WTC11 (cell line): Measurements from ENCODE around the gene CLPSL1. TPM values are rescaled to one million over a fixed set of nuclear protein-coding genes. Genes with fewer than 3 reads are reported as not detected.
A peak's percentile ranks its signal among the peaks of the same experiment; 100 is the strongest.

Experiments used
- ATAC-seq: fragments of 200-7000 bp; cut with Tn5 transposase; 2 replicates; pipeline ENCODE4 v1.10.0; 2021; ENCODE audit warnings: mild to moderate bottlenecking, moderate library complexity
- CTCF ChIA-PET: fragments of 300-600 bp; sonication (Branson Sonifier 250); formaldehyde crosslinking; loops from one replicate; lab custom pipeline; 2021; ENCODE audit warnings: antibody characterized with exemption; lab: Charles Lee
- POLR2A ChIA-PET: fragments of 350-600 bp; sonication (Branson Sonifier 250); formaldehyde crosslinking; loops from one replicate; lab custom pipeline; 2021; ENCODE audit warnings: antibody characterized with exemption; lab: Charles Lee
- DNase-seq: peaks from one replicate; pipeline ENCODE4 v3.0.0; 2021; ENCODE audit warnings: low spot score
- H3K27ac Mint-ChIP-seq: 2 replicates; pipeline ENCODE4 v1.8.0; 2021; ENCODE audit warnings: mixed read lengths
- H3K27me3 Mint-ChIP-seq: 2 replicates; pipeline ENCODE4 v1.8.0; 2021; ENCODE audit warnings: low read depth, mild to moderate bottlenecking, moderate library complexity, mixed read lengths
- H3K36me3 Mint-ChIP-seq: 2 replicates; pipeline ENCODE4 v1.8.0; 2021; ENCODE audit warnings: mixed read lengths
- H3K4me1 Mint-ChIP-seq: 2 replicates; pipeline ENCODE4 v1.8.0; 2022; ENCODE audit warnings: mixed read lengths
- H3K4me3 Mint-ChIP-seq: 2 replicates; pipeline ENCODE4 v1.8.0; 2021; ENCODE audit warnings: mild to moderate bottlenecking, moderate library complexity, mixed read lengths
- H3K9me3 Mint-ChIP-seq: 2 replicates; pipeline ENCODE4 v1.8.0; 2021; ENCODE audit warnings: mixed read lengths
- IRF2 ChIP-seq: sonication (generic); formaldehyde crosslinking; IDR thresholded peaks from 2 replicates; pipeline ENCODE4 v1.8.0; 2022; ENCODE audit warnings: low read depth, missing genetic modification reagents, borderline replicate concordance
- JUN ChIP-seq: sonication (generic); formaldehyde crosslinking; IDR thresholded peaks from 2 replicates; pipeline ENCODE4 v1.8.0; 2023; ENCODE audit warnings: mild to moderate bottlenecking, missing genetic modification reagents
- KAT7 ChIP-seq: sonication (generic); formaldehyde crosslinking; IDR thresholded peaks from 2 replicates; pipeline ENCODE4 v1.8.1; 2023; ENCODE audit warnings: missing genetic modification reagents, mild to moderate bottlenecking, borderline replicate concordance
- ZNF138 ChIP-seq: sonication (generic); formaldehyde crosslinking; conservative IDR thresholded peaks from 2 replicates; pipeline ENCODE4 v1.8.1; 2022; ENCODE audit warnings: mild to moderate bottlenecking, moderate library complexity, missing genetic modification reagents
- ZNF416 ChIP-seq: fragments of 250-450 bp; sonication (Bioruptor Pico); IDR thresholded peaks from 2 replicates; pipeline ENCODE4 v1.9.0; 2021; ENCODE audit warnings: mild to moderate bottlenecking, inconsistent platforms
- ZNF423 ChIP-seq: fragments of 250-450 bp; sonication (Bioruptor Pico); IDR thresholded peaks from 2 replicates; pipeline ENCODE4 v2.1.2; 2022; ENCODE audit warnings: mild to moderate bottlenecking, moderate library complexity
- ZNF671 ChIP-seq: fragments of 250-450 bp; sonication (Bioruptor Pico); IDR thresholded peaks from 2 replicates; pipeline ENCODE4 v1.8.0; 2021; ENCODE audit warnings: mild to moderate bottlenecking
- total RNA-seq: library from RNA; stranded (reverse); gene quantifications from 3 replicates; pipeline ENCODE4 v1.2.3, GENCODE V29; 2021
- TF ChIP-seq, protein P1 (sequence below): sonication (generic); formaldehyde crosslinking; IDR thresholded peaks from 2 replicates; pipeline ENCODE4 v1.8.1; 2023; ENCODE audit warnings: mild to moderate bottlenecking, missing genetic modification reagents, borderline replicate concordance
- TF ChIP-seq, protein P2 (sequence below): fragments of 250-450 bp; sonication (Bioruptor Pico); IDR thresholded peaks from 2 replicates; pipeline ENCODE4 v1.9.0; 2021; ENCODE audit warnings: mild to moderate bottlenecking, borderline replicate concordance
- TF ChIP-seq, protein P3 (sequence below): fragments of 250-450 bp; sonication (Bioruptor Pico); IDR thresholded peaks from 2 replicates; pipeline ENCODE4 v1.9.0; 2021; ENCODE audit warnings: mild to moderate bottlenecking
- TF ChIP-seq, protein P4 (sequence below): fragments of 200-600 bp; IDR thresholded peaks from 2 replicates; pipeline ENCODE4 v1.8.0; 2022; ENCODE audit warnings: antibody characterized with exemption
- TF ChIP-seq, protein P5 (sequence below): sonication (generic); formaldehyde crosslinking; IDR thresholded peaks from 2 replicates; pipeline ENCODE4 v1.8.1; 2023; ENCODE audit warnings: mild to moderate bottlenecking, missing genetic modification reagents
- TF ChIP-seq, protein P6 (sequence below): sonication (generic); formaldehyde crosslinking; IDR thresholded peaks from 2 replicates; pipeline ENCODE4 v1.8.1; 2022; ENCODE audit warnings: missing genetic modification reagents, borderline replicate concordance
- TF ChIP-seq, protein P7 (sequence below): sonication (generic); formaldehyde crosslinking; IDR thresholded peaks from 2 replicates; pipeline ENCODE4 v1.8.0; 2022; ENCODE audit warnings: mild to moderate bottlenecking, missing genetic modification reagents
- TF ChIP-seq, protein P8 (sequence below): sonication (generic); formaldehyde crosslinking; IDR thresholded peaks from 2 replicates; pipeline ENCODE4 v1.8.0; 2022; ENCODE audit warnings: mild to moderate bottlenecking, missing genetic modification reagents

The CLPSL1 gene
- total RNA-seq, 1 experiment from 2014 or later = 0.42 TPM

DNA sequence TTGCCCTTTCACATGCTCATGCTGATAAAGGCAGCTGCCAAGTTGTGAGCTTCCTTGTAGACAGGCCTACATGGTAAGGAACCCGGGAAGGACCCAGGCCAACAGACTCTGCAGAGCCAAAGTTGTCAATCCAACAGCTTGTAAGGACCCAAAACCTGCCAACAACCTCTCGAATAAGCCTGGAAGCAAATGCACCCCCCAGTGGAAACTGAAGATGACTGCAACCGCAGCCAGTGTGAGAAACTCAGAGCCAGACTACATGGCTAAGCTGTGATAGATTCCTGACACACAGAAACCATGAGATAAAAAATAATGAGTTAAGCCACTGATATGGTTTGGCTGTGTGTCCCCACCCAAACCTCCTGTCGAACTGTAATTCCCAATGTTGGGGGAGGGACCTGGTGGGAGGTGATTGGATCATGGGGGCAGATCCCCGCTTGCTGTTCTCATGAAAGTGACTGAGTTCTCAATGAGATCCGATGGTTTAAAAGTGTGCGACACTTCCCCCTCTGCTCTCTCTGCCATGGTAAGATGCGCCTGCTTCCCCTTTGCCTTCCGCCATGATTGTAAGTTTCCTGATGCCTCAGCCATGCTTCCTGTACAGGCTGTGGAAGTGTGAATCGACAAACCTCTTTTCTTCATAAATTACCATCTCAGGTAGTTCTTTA, 23.2 kb upstream of the CLPSL1 start:
- Mint-ChIP-seq H3K36me3 (peaks cover 6% of the 10 kb centered on the region; the same call in 1 of the 2 replicates), H3K4me3 (no peak overlapping the region), H3K9me3 (0 out of 2 replicates have a peak, but pooled peaks cover 4% of the 10 kb centered on the region)
- POLR2A ChIA-PET = interaction anchor here (0.7 kb wide), 1 partner anchor 25 kb away, joined by 4 read pairs; no protein-coding TSS in a partner anchor
- DNase-seq = peak; percentile 57
- TF ChIP-seq JUN (CRISPR knock-in tag) (no peak), KAT7 (CRISPR knock-in tag) (no peak), ZNF671 (CRISPR knock-in tag) (no peak), ZNF416 (CRISPR knock-in tag) (no peak), ZNF423 (CRISPR knock-in tag) (no peak), IRF2 (CRISPR knock-in tag) (no peak), ZNF138 (CRISPR knock-in tag) (no peak)
- TF ChIP-seq, protein P1, sequence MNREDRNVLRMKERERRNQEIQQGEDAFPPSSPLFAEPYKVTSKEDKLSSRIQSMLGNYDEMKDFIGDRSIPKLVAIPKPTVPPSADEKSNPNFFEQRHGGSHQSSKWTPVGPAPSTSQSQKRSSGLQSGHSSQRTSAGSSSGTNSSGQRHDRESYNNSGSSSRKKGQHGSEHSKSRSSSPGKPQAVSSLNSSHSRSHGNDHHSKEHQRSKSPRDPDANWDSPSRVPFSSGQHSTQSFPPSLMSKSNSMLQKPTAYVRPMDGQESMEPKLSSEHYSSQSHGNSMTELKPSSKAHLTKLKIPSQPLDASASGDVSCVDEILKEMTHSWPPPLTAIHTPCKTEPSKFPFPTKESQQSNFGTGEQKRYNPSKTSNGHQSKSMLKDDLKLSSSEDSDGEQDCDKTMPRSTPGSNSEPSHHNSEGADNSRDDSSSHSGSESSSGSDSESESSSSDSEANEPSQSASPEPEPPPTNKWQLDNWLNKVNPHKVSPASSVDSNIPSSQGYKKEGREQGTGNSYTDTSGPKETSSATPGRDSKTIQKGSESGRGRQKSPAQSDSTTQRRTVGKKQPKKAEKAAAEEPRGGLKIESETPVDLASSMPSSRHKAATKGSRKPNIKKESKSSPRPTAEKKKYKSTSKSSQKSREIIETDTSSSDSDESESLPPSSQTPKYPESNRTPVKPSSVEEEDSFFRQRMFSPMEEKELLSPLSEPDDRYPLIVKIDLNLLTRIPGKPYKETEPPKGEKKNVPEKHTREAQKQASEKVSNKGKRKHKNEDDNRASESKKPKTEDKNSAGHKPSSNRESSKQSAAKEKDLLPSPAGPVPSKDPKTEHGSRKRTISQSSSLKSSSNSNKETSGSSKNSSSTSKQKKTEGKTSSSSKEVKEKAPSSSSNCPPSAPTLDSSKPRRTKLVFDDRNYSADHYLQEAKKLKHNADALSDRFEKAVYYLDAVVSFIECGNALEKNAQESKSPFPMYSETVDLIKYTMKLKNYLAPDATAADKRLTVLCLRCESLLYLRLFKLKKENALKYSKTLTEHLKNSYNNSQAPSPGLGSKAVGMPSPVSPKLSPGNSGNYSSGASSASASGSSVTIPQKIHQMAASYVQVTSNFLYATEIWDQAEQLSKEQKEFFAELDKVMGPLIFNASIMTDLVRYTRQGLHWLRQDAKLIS (CRISPR knock-in tag) = no peak
- TF ChIP-seq, protein P2, sequence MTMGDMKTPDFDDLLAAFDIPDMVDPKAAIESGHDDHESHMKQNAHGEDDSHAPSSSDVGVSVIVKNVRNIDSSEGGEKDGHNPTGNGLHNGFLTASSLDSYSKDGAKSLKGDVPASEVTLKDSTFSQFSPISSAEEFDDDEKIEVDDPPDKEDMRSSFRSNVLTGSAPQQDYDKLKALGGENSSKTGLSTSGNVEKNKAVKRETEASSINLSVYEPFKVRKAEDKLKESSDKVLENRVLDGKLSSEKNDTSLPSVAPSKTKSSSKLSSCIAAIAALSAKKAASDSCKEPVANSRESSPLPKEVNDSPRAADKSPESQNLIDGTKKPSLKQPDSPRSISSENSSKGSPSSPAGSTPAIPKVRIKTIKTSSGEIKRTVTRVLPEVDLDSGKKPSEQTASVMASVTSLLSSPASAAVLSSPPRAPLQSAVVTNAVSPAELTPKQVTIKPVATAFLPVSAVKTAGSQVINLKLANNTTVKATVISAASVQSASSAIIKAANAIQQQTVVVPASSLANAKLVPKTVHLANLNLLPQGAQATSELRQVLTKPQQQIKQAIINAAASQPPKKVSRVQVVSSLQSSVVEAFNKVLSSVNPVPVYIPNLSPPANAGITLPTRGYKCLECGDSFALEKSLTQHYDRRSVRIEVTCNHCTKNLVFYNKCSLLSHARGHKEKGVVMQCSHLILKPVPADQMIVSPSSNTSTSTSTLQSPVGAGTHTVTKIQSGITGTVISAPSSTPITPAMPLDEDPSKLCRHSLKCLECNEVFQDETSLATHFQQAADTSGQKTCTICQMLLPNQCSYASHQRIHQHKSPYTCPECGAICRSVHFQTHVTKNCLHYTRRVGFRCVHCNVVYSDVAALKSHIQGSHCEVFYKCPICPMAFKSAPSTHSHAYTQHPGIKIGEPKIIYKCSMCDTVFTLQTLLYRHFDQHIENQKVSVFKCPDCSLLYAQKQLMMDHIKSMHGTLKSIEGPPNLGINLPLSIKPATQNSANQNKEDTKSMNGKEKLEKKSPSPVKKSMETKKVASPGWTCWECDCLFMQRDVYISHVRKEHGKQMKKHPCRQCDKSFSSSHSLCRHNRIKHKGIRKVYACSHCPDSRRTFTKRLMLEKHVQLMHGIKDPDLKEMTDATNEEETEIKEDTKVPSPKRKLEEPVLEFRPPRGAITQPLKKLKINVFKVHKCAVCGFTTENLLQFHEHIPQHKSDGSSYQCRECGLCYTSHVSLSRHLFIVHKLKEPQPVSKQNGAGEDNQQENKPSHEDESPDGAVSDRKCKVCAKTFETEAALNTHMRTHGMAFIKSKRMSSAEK (CRISPR knock-in tag) = no peak
- TF ChIP-seq, protein P3, sequence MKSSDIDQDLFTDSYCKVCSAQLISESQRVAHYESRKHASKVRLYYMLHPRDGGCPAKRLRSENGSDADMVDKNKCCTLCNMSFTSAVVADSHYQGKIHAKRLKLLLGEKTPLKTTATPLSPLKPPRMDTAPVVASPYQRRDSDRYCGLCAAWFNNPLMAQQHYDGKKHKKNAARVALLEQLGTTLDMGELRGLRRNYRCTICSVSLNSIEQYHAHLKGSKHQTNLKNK (CRISPR knock-in tag) = no peak
- TF ChIP-seq, protein P4, sequence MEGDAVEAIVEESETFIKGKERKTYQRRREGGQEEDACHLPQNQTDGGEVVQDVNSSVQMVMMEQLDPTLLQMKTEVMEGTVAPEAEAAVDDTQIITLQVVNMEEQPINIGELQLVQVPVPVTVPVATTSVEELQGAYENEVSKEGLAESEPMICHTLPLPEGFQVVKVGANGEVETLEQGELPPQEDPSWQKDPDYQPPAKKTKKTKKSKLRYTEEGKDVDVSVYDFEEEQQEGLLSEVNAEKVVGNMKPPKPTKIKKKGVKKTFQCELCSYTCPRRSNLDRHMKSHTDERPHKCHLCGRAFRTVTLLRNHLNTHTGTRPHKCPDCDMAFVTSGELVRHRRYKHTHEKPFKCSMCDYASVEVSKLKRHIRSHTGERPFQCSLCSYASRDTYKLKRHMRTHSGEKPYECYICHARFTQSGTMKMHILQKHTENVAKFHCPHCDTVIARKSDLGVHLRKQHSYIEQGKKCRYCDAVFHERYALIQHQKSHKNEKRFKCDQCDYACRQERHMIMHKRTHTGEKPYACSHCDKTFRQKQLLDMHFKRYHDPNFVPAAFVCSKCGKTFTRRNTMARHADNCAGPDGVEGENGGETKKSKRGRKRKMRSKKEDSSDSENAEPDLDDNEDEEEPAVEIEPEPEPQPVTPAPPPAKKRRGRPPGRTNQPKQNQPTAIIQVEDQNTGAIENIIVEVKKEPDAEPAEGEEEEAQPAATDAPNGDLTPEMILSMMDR = no peak
- TF ChIP-seq, protein P5, sequence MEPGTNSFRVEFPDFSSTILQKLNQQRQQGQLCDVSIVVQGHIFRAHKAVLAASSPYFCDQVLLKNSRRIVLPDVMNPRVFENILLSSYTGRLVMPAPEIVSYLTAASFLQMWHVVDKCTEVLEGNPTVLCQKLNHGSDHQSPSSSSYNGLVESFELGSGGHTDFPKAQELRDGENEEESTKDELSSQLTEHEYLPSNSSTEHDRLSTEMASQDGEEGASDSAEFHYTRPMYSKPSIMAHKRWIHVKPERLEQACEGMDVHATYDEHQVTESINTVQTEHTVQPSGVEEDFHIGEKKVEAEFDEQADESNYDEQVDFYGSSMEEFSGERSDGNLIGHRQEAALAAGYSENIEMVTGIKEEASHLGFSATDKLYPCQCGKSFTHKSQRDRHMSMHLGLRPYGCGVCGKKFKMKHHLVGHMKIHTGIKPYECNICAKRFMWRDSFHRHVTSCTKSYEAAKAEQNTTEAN (CRISPR knock-in tag) = no peak
- TF ChIP-seq, protein P6, sequence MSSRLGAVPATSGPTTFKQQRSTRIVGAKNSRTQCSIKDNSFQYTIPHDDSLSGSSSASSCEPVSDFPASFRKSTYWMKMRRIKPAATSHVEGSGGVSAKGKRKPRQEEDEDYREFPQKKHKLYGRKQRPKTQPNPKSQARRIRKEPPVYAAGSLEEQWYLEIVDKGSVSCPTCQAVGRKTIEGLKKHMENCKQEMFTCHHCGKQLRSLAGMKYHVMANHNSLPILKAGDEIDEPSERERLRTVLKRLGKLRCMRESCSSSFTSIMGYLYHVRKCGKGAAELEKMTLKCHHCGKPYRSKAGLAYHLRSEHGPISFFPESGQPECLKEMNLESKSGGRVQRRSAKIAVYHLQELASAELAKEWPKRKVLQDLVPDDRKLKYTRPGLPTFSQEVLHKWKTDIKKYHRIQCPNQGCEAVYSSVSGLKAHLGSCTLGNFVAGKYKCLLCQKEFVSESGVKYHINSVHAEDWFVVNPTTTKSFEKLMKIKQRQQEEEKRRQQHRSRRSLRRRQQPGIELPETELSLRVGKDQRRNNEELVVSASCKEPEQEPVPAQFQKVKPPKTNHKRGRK (CRISPR knock-in tag) = no peak
- TF ChIP-seq, protein P7, sequence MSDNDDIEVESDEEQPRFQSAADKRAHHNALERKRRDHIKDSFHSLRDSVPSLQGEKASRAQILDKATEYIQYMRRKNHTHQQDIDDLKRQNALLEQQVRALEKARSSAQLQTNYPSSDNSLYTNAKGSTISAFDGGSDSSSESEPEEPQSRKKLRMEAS (CRISPR knock-in tag) = no peak
- TF ChIP-seq, protein P8, sequence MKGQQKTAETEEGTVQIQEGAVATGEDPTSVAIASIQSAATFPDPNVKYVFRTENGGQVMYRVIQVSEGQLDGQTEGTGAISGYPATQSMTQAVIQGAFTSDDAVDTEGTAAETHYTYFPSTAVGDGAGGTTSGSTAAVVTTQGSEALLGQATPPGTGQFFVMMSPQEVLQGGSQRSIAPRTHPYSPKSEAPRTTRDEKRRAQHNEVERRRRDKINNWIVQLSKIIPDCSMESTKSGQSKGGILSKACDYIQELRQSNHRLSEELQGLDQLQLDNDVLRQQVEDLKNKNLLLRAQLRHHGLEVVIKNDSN (CRISPR knock-in tag) = no peak
- TF ChIP-seq, all 79 proteins: peak for 0
- CTCF ChIA-PET = interaction anchor here (0.5 to 6.0 kb wide), 34 partner anchors 9 to 254 kb away, joined by 3 to 86 read pairs (median 4); partner anchors contain the start of genes ARMC12, CLPS and LHFPL5
- Mint-ChIP-seq H3K4me1 (peaks cover 50% of the 10 kb centered on the region), H3K27me3 (no peaks in the 10 kb centered on the region), H3K27ac (peak overlapping the region; percentile 86)
- ATAC-seq = peak; percentile 81
